ENCODE data around the gene NT5DC1.
A peak's percentile ranks its signal among the peaks of the same experiment; 100 is the strongest.

The NT5DC1 gene

DNA sequence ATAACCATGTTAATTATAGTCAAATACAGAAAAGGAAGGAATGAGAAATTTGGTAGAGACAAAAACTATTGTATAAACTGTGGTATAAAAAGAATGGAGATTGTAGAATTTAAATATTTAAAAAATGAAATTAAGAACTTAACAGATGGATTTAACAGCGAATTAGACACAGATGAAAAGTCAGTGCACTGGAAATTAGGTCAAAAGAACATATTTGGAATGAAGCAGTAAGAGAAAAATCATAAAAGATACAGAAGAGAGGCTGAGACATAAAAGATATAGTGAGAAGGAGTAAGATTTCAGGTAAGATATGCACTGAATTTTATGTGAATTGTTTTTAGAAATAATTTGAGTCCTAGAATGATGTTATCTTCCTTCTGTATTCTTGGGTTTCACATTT, 139.2 kb downstream of the NT5DC1 start:
- TF ChIP-seq, protein P1, sequence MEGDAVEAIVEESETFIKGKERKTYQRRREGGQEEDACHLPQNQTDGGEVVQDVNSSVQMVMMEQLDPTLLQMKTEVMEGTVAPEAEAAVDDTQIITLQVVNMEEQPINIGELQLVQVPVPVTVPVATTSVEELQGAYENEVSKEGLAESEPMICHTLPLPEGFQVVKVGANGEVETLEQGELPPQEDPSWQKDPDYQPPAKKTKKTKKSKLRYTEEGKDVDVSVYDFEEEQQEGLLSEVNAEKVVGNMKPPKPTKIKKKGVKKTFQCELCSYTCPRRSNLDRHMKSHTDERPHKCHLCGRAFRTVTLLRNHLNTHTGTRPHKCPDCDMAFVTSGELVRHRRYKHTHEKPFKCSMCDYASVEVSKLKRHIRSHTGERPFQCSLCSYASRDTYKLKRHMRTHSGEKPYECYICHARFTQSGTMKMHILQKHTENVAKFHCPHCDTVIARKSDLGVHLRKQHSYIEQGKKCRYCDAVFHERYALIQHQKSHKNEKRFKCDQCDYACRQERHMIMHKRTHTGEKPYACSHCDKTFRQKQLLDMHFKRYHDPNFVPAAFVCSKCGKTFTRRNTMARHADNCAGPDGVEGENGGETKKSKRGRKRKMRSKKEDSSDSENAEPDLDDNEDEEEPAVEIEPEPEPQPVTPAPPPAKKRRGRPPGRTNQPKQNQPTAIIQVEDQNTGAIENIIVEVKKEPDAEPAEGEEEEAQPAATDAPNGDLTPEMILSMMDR (IDR thresholded peaks at IDR 0.05) = no peak
- H3K9me3 ChIP-seq = no peaks in the 10 kb centered on the region

DNA sequence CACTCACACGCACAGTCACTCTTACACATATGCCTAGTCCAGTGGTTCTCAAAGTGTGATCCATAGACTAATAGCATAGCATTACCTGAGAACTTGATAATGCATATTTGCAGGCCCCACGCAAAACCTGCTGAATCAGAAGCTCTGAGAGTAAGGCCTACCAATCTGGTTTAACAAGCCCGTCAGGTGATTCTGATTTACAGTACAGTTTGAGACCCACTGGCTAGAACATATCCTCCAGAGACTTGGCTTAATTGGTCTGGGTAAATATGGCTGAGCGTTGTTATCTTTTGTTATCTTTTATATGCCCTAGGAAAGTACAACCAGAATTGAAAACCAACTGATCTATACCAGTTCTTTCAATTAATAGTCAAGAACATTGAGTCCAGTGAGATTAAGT, 143.6 kb downstream of the NT5DC1 start:
- no peak overlapping the region for H3K27ac ChIP-seq

More for the DNA sequence above, 139.2 kb downstream of the NT5DC1 start:
- Histone ChIP-seq H3K36me3 (peaks cover 4% of the 10 kb centered on the region), H3K4me3 (ENCODE audit: low read depth in 1 of 2, low read length in 1 of 2) (no peak overlapping the region), H3K27me3 (no peaks in the 10 kb centered on the region), H3K4me1 (ENCODE audit: control insufficient read depth in 1 of 2, insufficient read depth in 1 of 2, low read depth in 1 of 2, low read length in 1 of 2) (peaks cover 8 to 18% of the 10 kb centered on the region in 2 experiments), H3K27ac (no peak overlapping the region)

DNA sequence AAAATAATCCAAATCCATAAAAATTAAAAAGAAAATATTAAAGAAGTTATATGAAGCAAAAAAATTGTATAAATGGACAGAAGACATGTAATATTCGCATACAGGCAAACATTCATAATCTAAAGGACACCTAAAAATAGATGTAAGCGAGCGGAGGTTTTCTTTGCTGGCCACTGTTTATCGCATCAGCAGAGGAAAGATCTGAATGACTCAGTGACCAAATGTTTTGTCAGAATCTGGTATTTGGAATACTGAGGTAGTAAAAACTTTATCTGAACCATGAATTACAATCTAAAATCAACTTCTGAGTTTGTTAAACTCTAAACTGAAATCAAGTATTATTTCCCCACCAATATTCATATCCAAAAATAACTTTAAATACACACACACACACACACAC, 145.4 kb downstream of the NT5DC1 start:
- Histone ChIP-seq H3K4me3 (ENCODE audit: low read depth in 1 of 2, low read length in 1 of 2) (no peak overlapping the region), H3K27me3 (no peaks in the 10 kb centered on the region), H3K9me3 (no peaks in the 10 kb centered on the region), H3K36me3 (peaks cover 4% of the 10 kb centered on the region), H3K27ac (peak overlapping the region; percentile 71), H3K4me1 (ENCODE audit: control insufficient read depth in 1 of 2, insufficient read depth in 1 of 2, low read depth in 1 of 2, low read length in 1 of 2) (peaks cover 16 to 29% of the 10 kb centered on the region in 2 experiments)
- TF ChIP-seq, protein P1 (IDR thresholded peaks at IDR 0.05) = no peak

More for the DNA sequence above, 143.6 kb downstream of the NT5DC1 start:
- TF ChIP-seq, protein P1 (IDR thresholded peaks at IDR 0.05) = no peak
- H3K36me3 ChIP-seq = peaks cover 4% of the 10 kb centered on the region
- H3K4me3 ChIP-seq (ENCODE audit: low read depth in 1 of 2, low read length in 1 of 2) = no peak overlapping the region
- no peaks in the 10 kb centered on the region for H3K27me3 ChIP-seq
- H3K4me1 ChIP-seq (ENCODE audit: control insufficient read depth in 1 of 2, insufficient read depth in 1 of 2, low read depth in 1 of 2, low read length in 1 of 2) = peaks cover 16 to 23% of the 10 kb centered on the region in 2 experiments
- no peaks in the 10 kb centered on the region for H3K9me3 ChIP-seq

DNA sequence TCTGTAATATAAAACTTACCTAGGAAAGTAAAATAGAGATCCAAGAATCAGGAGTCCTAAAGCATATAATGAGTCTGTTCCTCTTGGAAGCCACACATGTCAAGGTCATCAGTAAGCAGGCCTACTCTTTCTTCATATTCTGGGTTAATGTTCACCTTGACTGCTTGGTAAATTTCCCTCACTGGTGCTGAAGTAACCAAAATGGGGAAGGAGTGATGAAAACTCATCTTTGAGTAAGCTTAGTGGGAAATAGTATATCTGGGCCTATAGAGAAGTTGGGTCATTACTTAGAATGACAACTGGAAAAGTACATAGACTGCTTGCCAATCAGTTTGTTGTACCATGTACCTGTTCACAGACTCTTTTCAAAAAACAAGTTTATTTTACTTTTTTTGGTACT, 146.6 kb downstream of the NT5DC1 start:
- Histone ChIP-seq H3K4me3 (ENCODE audit: low read depth in 1 of 2, low read length in 1 of 2) (no peak overlapping the region), H3K36me3 (peaks cover 4% of the 10 kb centered on the region), H3K4me1 (ENCODE audit: control insufficient read depth in 1 of 2, insufficient read depth in 1 of 2, low read depth in 1 of 2, low read length in 1 of 2) (peaks cover 16 to 40% of the 10 kb centered on the region in 2 experiments), H3K27ac (peak overlapping the region; percentile 71), H3K9me3 (no peaks in the 10 kb centered on the region), H3K27me3 (no peaks in the 10 kb centered on the region)
- TF ChIP-seq, protein P1 (IDR thresholded peaks at IDR 0.05) = no peak

DNA sequence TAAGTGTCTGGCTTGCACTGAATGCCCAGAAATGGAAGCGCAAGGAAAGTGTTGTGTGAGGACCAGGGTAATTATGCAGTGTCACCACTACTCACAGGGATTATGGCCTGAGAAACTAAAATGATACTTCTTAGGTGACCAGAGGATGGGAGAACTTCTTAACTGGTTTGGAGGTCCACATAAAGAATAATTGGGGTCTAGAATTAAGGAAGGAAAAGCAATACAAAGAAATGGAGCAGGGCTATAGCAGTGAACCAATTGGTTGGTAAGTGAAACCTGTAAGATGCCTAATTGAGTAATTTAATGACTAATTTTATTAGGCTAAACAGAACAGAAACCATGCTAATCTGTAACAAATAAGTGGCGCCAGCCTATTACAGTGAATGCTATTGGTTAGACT, 147.9 kb downstream of the NT5DC1 start:
- Histone ChIP-seq H3K27me3 (no peaks in the 10 kb centered on the region), H3K27ac (peak overlapping the region; percentile 71), H3K9me3 (no peaks in the 10 kb centered on the region), H3K36me3 (peaks cover 4% of the 10 kb centered on the region), H3K4me1 (ENCODE audit: control insufficient read depth in 1 of 2, insufficient read depth in 1 of 2, low read depth in 1 of 2, low read length in 1 of 2) (peaks cover 22 to 46% of the 10 kb centered on the region in 2 experiments), H3K4me3 (ENCODE audit: low read depth in 1 of 2, low read length in 1 of 2) (no peak overlapping the region)
- TF ChIP-seq, protein P1 (IDR thresholded peaks at IDR 0.05) = no peak

Data from neutrophil (primary cell).